ENCODE results near the gene RFX8.

DNA sequence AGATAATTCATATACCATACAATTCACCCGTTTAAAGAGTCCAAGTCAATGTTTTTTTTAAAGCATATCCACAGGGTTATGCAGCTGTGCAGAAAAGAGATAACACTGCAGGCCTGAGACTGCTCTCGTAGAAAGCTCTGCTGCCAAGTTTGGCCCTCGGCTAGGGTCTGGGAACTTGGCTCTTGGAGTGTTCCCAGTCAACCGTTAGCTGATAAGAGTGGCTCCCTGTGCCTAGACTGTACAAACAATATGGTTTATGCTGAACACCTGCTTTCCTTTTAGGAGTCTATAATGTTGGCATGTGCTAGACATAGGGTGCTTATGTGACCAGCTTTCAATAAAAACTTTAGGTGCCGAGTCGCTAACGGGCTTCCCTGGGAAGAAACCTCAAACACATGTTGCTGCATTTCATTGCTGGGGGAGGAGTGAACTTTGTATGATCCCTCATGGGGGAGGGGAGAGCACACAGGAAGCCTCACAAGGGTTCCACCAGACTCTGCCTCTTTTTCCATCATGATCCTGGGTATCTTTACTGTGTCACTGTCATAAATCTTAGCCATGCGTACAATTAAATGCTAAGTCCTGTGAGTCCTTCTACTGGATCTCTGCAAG, 34.7 kb downstream of the RFX8 start:
- TF ChIP-seq, protein P1, sequence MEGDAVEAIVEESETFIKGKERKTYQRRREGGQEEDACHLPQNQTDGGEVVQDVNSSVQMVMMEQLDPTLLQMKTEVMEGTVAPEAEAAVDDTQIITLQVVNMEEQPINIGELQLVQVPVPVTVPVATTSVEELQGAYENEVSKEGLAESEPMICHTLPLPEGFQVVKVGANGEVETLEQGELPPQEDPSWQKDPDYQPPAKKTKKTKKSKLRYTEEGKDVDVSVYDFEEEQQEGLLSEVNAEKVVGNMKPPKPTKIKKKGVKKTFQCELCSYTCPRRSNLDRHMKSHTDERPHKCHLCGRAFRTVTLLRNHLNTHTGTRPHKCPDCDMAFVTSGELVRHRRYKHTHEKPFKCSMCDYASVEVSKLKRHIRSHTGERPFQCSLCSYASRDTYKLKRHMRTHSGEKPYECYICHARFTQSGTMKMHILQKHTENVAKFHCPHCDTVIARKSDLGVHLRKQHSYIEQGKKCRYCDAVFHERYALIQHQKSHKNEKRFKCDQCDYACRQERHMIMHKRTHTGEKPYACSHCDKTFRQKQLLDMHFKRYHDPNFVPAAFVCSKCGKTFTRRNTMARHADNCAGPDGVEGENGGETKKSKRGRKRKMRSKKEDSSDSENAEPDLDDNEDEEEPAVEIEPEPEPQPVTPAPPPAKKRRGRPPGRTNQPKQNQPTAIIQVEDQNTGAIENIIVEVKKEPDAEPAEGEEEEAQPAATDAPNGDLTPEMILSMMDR (IDR thresholded peaks at IDR 0.05; ENCODE audit: low read depth, low read length, poor library complexity, severe bottlenecking) = no peak
- no peak for TF ChIP-seq EZH2phosphoT487 (IDR thresholded peaks at IDR 0.05; ENCODE audit: borderline replicate concordance, low read length)

Measured in DOHH2 (cell line).